Neuronal stem cell (in vitro differentiated cells): ENCODE results near the gene RAD51B.

ENCODE experiments used
- DNase-seq: peaks from one replicate; pipeline ENCODE4 v3.0.0-alpha.2; 2013; ENCODE audit warnings: low spot score
- H2AFZ ChIP-seq: one replicate; pipeline ENCODE4 v1.6.1; 2013; ENCODE audit warnings: mild to moderate bottlenecking, low read length, inconsistent platforms
- H2AK5ac ChIP-seq: 2 replicates; pipeline ENCODE4 v1.6.1; 2013; ENCODE audit warnings: low read depth, mild to moderate bottlenecking, inconsistent platforms, low read length, moderate library complexity, mixed read lengths
- H2BK120ac ChIP-seq: 2 replicates; pipeline ENCODE4 v1.6.1; 2013; ENCODE audit warnings: low read depth, mild to moderate bottlenecking, inconsistent platforms, low read length, moderate library complexity, mixed read lengths
- H2BK12ac ChIP-seq: one replicate; pipeline ENCODE4 v1.6.1; 2013; ENCODE audit warnings: low read length, inconsistent platforms
- H2BK15ac ChIP-seq: 2 replicates; pipeline ENCODE4 v1.6.1; 2013; ENCODE audit warnings: mild to moderate bottlenecking, low read length, inconsistent platforms, mixed read lengths
- H2BK5ac ChIP-seq: one replicate; pipeline ENCODE4 v1.6.1; 2013; ENCODE audit warnings: inconsistent platforms, mild to moderate bottlenecking, low read length, moderate library complexity
- H3K14ac ChIP-seq: one replicate; pipeline ENCODE4 v1.6.1; 2013; ENCODE audit warnings: low read length, inconsistent platforms
- H3K18ac ChIP-seq: 2 replicates; pipeline ENCODE4 v1.6.1; 2013; ENCODE audit warnings: low read length, inconsistent platforms
- H3K23ac ChIP-seq: 2 replicates; pipeline ENCODE4 v1.6.1; 2013; ENCODE audit warnings: low read depth, mild to moderate bottlenecking, mixed read lengths, low read length, inconsistent platforms; ENCODE audit not compliant: poor library complexity
- H3K27ac ChIP-seq: replicated peaks from 3 replicates; pipeline ENCODE4 v1.5.1; 2013; ENCODE audit warnings: low read length, inconsistent platforms
- H3K27me3 ChIP-seq, 3 experiments: 2 replicates each; pipeline ENCODE4 v1.6.1; 2013; ENCODE audit warnings: low read length in 3 of 3, mild to moderate bottlenecking in 2 of 3, inconsistent platforms in 1 of 3, low read depth in 1 of 3, mixed read lengths in 1 of 3, moderate library complexity in 1 of 3; ENCODE audit not compliant: control insufficient read depth in 3 of 3, insufficient read depth in 3 of 3
- H3K36me3 ChIP-seq, 2 donors: replicated peaks in 1 of 2; 2 replicates each; pipeline ENCODE4 v1.6.1; 2013; ENCODE audit warnings: low read length in 2 of 2; ENCODE audit not compliant: control insufficient read depth in 2 of 2, insufficient read depth in 2 of 2
- H3K4ac ChIP-seq: 2 replicates; pipeline ENCODE4 v1.6.1; 2013; ENCODE audit warnings: inconsistent platforms, mild to moderate bottlenecking, low read length, moderate library complexity
- H3K4me1 ChIP-seq, 2 donors: 1 replicate in 1 of 2; 2 replicates in 1 of 2; pipeline ENCODE4 v1.6.1; 2013; ENCODE audit warnings: low read length in 2 of 2, low read depth in 1 of 2; ENCODE audit not compliant: control insufficient read depth in 2 of 2, insufficient read depth in 1 of 2
- H3K4me2 ChIP-seq: one replicate; pipeline ENCODE4 v1.6.1; 2013; ENCODE audit warnings: mild to moderate bottlenecking, low read length, inconsistent platforms; ENCODE audit not compliant: insufficient read depth, poor library complexity, severe bottlenecking
- H3K4me3 ChIP-seq, 2 donors: 2 replicates each; pipeline ENCODE4 v1.5.1; 2013; ENCODE audit warnings: low read length in 2 of 2, mild to moderate bottlenecking in 2 of 2, inconsistent platforms in 1 of 2, moderate library complexity in 1 of 2
- H3K79me1 ChIP-seq: one replicate; pipeline ENCODE4 v1.6.1; 2013; ENCODE audit warnings: low read depth, mild to moderate bottlenecking, inconsistent platforms, low read length, moderate library complexity
- H3K9ac ChIP-seq: one replicate; pipeline ENCODE4 v1.6.1; 2013; ENCODE audit warnings: mild to moderate bottlenecking, low read depth, low read length, inconsistent platforms; ENCODE audit not compliant: poor library complexity
- H3K9me3 ChIP-seq, 2 donors: replicated peaks in 1 of 2; 2 replicates each; pipeline versions ENCODE3 to v1.6.1; 2013; ENCODE audit warnings: low read length in 2 of 2, mild to moderate bottlenecking in 2 of 2, inconsistent platforms in 1 of 2, low read depth in 1 of 2, mixed read lengths in 1 of 2, moderate library complexity in 1 of 2; ENCODE audit not compliant: control insufficient read depth in 2 of 2, insufficient read depth in 1 of 2
- H4K8ac ChIP-seq: one replicate; pipeline ENCODE4 v1.6.1; 2013; ENCODE audit warnings: low read depth, mild to moderate bottlenecking, inconsistent platforms, low read length, moderate library complexity
- H4K91ac ChIP-seq: one replicate; pipeline ENCODE4 v1.6.1; 2013; ENCODE audit warnings: low read length, low read depth, mild to moderate bottlenecking, inconsistent platforms; ENCODE audit not compliant: poor library complexity
- WGBS, 2 donors: extraction: QIAGEN DNeasy Blood & Tissue Kit; methylation state at CpG; one replicate each; pipeline ENCODE4 v1.1.7; 2013; ENCODE audit warnings: missing lambda C conversion rate in 2 of 2, mixed read lengths in 1 of 2; ENCODE audit not compliant: insufficient read length in 2 of 2, insufficient replicate concordance in 1 of 2; ENCODE audit errors: extremely low coverage in 2 of 2; 5-methylcytosine and 5-hydroxymethylcytosine counted together

Gene RAD51B

DNA sequence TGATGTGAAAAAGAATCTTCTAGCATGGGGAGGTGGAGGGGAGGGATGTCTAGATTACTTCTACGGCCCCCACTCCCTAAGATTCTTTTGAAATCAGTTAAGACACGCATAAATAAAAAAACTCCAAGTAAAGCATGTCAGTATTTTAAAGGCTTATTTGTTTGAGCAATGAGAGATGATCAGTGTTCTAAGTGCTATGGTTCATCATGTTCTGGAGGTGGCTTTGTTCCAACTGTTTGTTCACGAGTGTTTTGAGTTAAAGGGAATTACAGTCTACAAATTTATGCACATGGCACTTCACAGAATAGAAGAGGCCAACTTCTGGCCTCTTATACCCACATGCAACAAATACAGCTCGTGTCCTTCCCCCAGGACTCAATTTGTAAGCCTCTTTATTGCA is 394.9 kb downstream of the RAD51B start:
- H3K4me1 ChIP-seq = peaks cover 0 to 5% of the 10 kb centered on the region in 2 donors

DNA sequence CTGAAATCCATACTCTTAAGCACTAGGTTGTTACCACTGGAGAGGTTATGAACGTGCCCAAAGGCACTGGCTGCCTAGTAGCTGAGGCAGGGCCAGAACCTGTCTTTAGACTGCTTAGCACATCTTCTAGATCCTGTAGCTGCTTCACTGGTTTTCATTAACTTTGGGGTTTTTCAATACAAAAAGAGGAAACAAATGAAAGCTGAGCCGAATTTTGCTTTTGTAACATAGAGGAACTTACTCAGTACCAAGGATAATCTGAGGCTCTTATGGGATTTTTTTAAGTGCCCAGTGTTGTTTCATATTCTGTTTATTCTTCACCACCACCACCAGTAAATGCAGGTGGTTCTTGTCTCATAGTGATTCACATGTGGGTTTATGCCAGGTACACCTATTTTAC is 396.1 kb downstream of the RAD51B start:
- no peak overlapping the region for H3K4ac ChIP-seq
- H2AK5ac ChIP-seq = no peak overlapping the region
- WGBS, 2 donors = no CpG with 5 or more reads among the region's 2 CpGs
- H2AFZ ChIP-seq = no peak overlapping the region
- no peaks in the 10 kb centered on the region for H3K9me3 ChIP-seq
- H3K23ac ChIP-seq = no peak overlapping the region
- no peak overlapping the region for H3K27ac ChIP-seq
- no peak overlapping the region for H2BK5ac ChIP-seq
- no peak overlapping the region for H2BK120ac ChIP-seq
- no peak overlapping the region for H4K8ac ChIP-seq
- H3K4me1 ChIP-seq = peaks cover 0 to 5% of the 10 kb centered on the region in 2 donors
- no peak overlapping the region for H3K14ac ChIP-seq
- no peak overlapping the region for H3K9ac ChIP-seq
- no peaks in the 10 kb centered on the region for H3K27me3 ChIP-seq
- no peak overlapping the region for H3K4me2 ChIP-seq
- no peaks in the 10 kb centered on the region for H3K79me1 ChIP-seq
- no peaks in the 10 kb centered on the region for H3K36me3 ChIP-seq
- H2BK12ac ChIP-seq = no peak overlapping the region
- no peak overlapping the region for H4K91ac ChIP-seq
- H3K4me3 ChIP-seq = no peak overlapping the region
- DNase-seq = no peak
- no peak overlapping the region for H3K18ac ChIP-seq
- H2BK15ac ChIP-seq = no peak overlapping the region

More for the DNA sequence above, 394.9 kb downstream of the RAD51B start:
- Histone ChIP-seq H3K18ac (no peak overlapping the region), H4K91ac (no peak overlapping the region), H4K8ac (no peak overlapping the region), H3K27ac (no peak overlapping the region), H3K27me3 (no peaks in the 10 kb centered on the region), H2BK120ac (no peak overlapping the region), H2BK12ac (no peak overlapping the region), H3K4ac (no peak overlapping the region), H3K14ac (no peak overlapping the region), H3K9me3 (no peaks in the 10 kb centered on the region), H2BK5ac (no peak overlapping the region), H3K36me3 (no peaks in the 10 kb centered on the region), H2AK5ac (no peak overlapping the region), H3K23ac (no peak overlapping the region), H3K4me3 (no peak overlapping the region), H3K4me2 (no peak overlapping the region), H2BK15ac (no peak overlapping the region), H3K79me1 (no peaks in the 10 kb centered on the region), H3K9ac (no peak overlapping the region), H2AFZ (no peak overlapping the region)
- DNase-seq = no peak
- no CpG with 5 or more reads among the region's 4 CpGs for WGBS, 2 donors

DNA sequence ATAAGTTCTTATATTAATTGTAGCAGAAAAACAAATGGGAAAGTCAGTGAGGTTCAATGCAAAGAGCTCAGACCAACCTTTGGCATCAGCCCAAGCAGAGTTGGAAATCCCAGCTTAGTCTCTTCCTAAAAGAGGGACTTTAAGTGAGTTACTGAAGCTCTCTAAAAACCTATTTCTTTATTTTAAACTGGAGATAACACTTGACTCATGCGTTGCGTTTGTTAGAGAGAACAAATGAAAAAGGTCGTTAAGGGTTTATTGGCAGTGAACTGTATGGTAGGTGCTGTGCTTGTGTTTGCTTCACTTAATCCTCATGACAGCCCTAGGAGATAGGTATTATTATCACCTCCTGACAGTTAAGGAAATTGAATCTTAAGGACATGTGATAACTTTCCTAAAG is 396.5 kb downstream of the RAD51B start:
- H2AK5ac ChIP-seq = no peak overlapping the region
- no peak overlapping the region for H2BK12ac ChIP-seq
- H2BK120ac ChIP-seq = no peak overlapping the region
- H3K79me1 ChIP-seq = no peaks in the 10 kb centered on the region
- H3K23ac ChIP-seq = no peak overlapping the region
- no peak overlapping the region for H2AFZ ChIP-seq
- H3K4me3 ChIP-seq = no peak overlapping the region
- no peak overlapping the region for H3K14ac ChIP-seq
- no peak overlapping the region for H4K91ac ChIP-seq
- H3K27me3 ChIP-seq = no peaks in the 10 kb centered on the region
- H3K18ac ChIP-seq = no peak overlapping the region
- H3K4me1 ChIP-seq = peaks cover 0 to under 1% of the 10 kb centered on the region in 2 donors
- no CpG with 5 or more reads among the region's 3 CpGs for WGBS, 2 donors
- no peak overlapping the region for H2BK5ac ChIP-seq
- no peak overlapping the region for H3K4ac ChIP-seq
- H3K9me3 ChIP-seq = no peaks in the 10 kb centered on the region
- no peak overlapping the region for H3K4me2 ChIP-seq
- no peak overlapping the region for H3K27ac ChIP-seq
- H4K8ac ChIP-seq = no peak overlapping the region
- H3K36me3 ChIP-seq = no peaks in the 10 kb centered on the region
- no peak overlapping the region for H2BK15ac ChIP-seq
- no peak overlapping the region for H3K9ac ChIP-seq
- no peak for DNase-seq

DNA sequence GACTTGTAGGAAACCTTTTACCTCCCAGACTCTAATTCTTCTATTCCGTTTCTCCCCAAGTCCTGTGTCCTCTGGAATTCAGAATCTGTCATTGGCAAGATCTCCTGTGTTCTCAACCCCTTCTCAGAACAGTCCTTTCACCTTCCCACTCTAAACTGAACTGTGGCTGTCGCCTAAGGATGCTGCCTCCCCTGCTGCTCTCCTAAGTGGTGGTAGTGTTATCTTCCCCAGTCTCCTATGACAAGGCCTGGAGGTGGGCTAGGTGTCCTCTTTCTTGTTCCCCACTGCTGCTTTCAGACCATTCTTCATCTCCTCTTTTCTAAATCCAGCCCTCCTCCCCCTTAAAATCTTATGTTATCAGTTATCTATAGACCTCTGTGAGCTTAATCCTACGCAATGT is 397.4 kb downstream of the RAD51B start:
- H3K79me1 ChIP-seq = no peaks in the 10 kb centered on the region
- H2BK120ac ChIP-seq = no peak overlapping the region
- DNase-seq = no peak
- H3K14ac ChIP-seq = no peak overlapping the region
- no peak overlapping the region for H2AK5ac ChIP-seq
- H2BK5ac ChIP-seq = no peak overlapping the region
- H3K27ac ChIP-seq = no peak overlapping the region
- no peak overlapping the region for H2BK12ac ChIP-seq
- H3K4me3 ChIP-seq = no peak overlapping the region
- no peak overlapping the region for H2AFZ ChIP-seq
- H2BK15ac ChIP-seq = no peak overlapping the region
- no CpG with 5 or more reads among the region's 3 CpGs for WGBS, 2 donors
- no peak overlapping the region for H3K9ac ChIP-seq
- H3K36me3 ChIP-seq = no peaks in the 10 kb centered on the region
- no peak overlapping the region for H3K4me2 ChIP-seq
- no peak overlapping the region for H3K4ac ChIP-seq
- H4K8ac ChIP-seq = no peak overlapping the region
- H3K18ac ChIP-seq = no peak overlapping the region
- H3K4me1 ChIP-seq = no peaks in the 10 kb centered on the region
- no peak overlapping the region for H3K23ac ChIP-seq
- no peaks in the 10 kb centered on the region for H3K27me3 ChIP-seq
- no peak overlapping the region for H4K91ac ChIP-seq
- no peaks in the 10 kb centered on the region for H3K9me3 ChIP-seq
